Gastrocnemius medialis (tissue), 4 donors: Measurements from ENCODE around the gene CHRNA10. TPM values are rescaled to one million over a fixed set of nuclear protein-coding genes. Genes with fewer than 3 reads are reported as not detected.
A peak's percentile ranks its signal among the peaks of the same experiment; 100 is the strongest.

Experiments
- ATAC-seq, 2 donors: fragments of 150-250 bp; one replicate each; pipeline ENCODE4 v1.9.1; 2016
- DNase-seq, 2 donors: peaks; one replicate each; pipeline ENCODE4 v3.0.0-alpha.2; 2019
- H3K27ac ChIP-seq, 4 donors: fragments of 200-600 bp; sonication (generic); 1 replicate in 1 of 4; 2 replicates in 3 of 4; pipeline ENCODE4 v1.5.1; 2016 to 2018; ENCODE audit warnings: mild to moderate bottlenecking in 2 of 4, moderate library complexity in 1 of 4
- H3K27me3 ChIP-seq, 3 donors: fragments of 200-600 bp; sonication (generic) in 2 of 3; 1 replicate in 1 of 3; 2 replicates in 2 of 3; pipeline versions ENCODE4 v1.5.1 to v1.6.0; 2016 to 2019; ENCODE audit warnings: mild to moderate bottlenecking in 1 of 3, moderate library complexity in 1 of 3
- H3K36me3 ChIP-seq, 2 donors: fragments of 200-600 bp; sonication (generic) in 1 of 2; one replicate each; pipeline ENCODE4 v1.5.1; 2017 to 2018
- H3K4me1 ChIP-seq, 2 donors: fragments of 200-600 bp; sonication (generic) in 1 of 2; one replicate each; pipeline ENCODE4 v1.5.1; 2016 to 2017; ENCODE audit warnings: mild to moderate bottlenecking in 2 of 2
- H3K4me3 ChIP-seq, 4 donors: fragments of 200-600 bp; sonication (generic) in 3 of 4; 1 replicate in 1 of 4; 2 replicates in 3 of 4; pipeline ENCODE4 v1.5.1; 2016 to 2019; ENCODE audit warnings: mild to moderate bottlenecking in 2 of 4
- H3K9me3 ChIP-seq, 3 donors: fragments of 200-600 bp; sonication (generic) in 2 of 3; 1 replicate in 1 of 3; 2 replicates in 2 of 3; pipeline ENCODE4 v1.5.1; 2016 to 2019
- CTCF ChIP-seq, 5 experiments: fragments of 450-650 bp in 3 of 5; fragments of 200-600 bp in 2 of 5; sonication (generic) in 2 of 5; IDR thresholded peaks in 4 of 5; conservative IDR thresholded peaks in 1 of 5; 1 replicate in 4 of 5; 2 replicates in 1 of 5; pipeline ENCODE4 v1.5.1; 2016 to 2019; ENCODE audit warnings: antibody characterized with exemption in 5 of 5, mild to moderate bottlenecking in 3 of 5, moderate library complexity in 3 of 5
- POLR2A ChIP-seq, 2 donors: fragments of 450-650 bp; IDR thresholded peaks; one replicate each; pipeline ENCODE4 v1.6.1; 2017; ENCODE audit warnings: antibody characterized with exemption in 2 of 2, mild to moderate bottlenecking in 2 of 2, moderate library complexity in 2 of 2
- in situ Hi-C, 4 donors: fragments of 200-750 bp; cut with MboI; loops; one replicate each; pipeline versions ENCODE4 v1.15.0 to v1.8.0; 2017; ENCODE audit warnings: low sequenced_read_pairs in 4 of 4
- intact Hi-C: fragments of 100-400 bp; cut with DNase I; formaldehyde crosslinking; loops from one replicate; pipeline ENCODE4 v1.15.1; 2023; ENCODE audit warnings: low total_unique reads
- total RNA-seq, 4 donors: library from RNA; depleted of rRNA; stranded (reverse); fragments of >200 nt; gene quantifications; one replicate each; pipeline versions ENCODE4 v1.1.0 to v1.2.3, GENCODE V29; 2016

The CHRNA10 gene
- total RNA-seq: 1 to 10 TPM in 1 of 4 donors, under 1 TPM in 1, not detected in 2; 0.24 to 3.3 TPM

- H3K4me1 ChIP-seq: no peaks in the 10 kb centered on the region
Observed at GRCh38 chr11:3671334-3672254, at the start of gene CHRNA10. TSS of gene CHRNA10 (minus strand) at chr11:3671384. CDS start at chr11:3671312, 72 bp downstream.

GRCh38 chr11:3712274-3712673 lies 41.1 kb upstream of the CHRNA10 start:
- no peak for DNase-seq
- H3K9me3 ChIP-seq: no peaks in the 10 kb centered on the region
- peaks cover 56 to 61% of the 10 kb centered on the region in 2 donors for H3K4me1 ChIP-seq
- no peak for TF ChIP-seq POLR2A (IDR thresholded peaks at IDR 0.05)
- no peak for TF ChIP-seq CTCF (IDR thresholded peaks at IDR 0.05 in 4 of 5, conservative IDR thresholded peaks at IDR 0.05 in 1 of 5)
- H3K27ac ChIP-seq: peak overlapping the region; percentile 83 to 91 (median 86)
- H3K36me3 ChIP-seq: peaks cover 0 to 21% of the 10 kb centered on the region in 2 donors
- no peaks in the 10 kb centered on the region for H3K27me3 ChIP-seq
- intact Hi-C loops: no loop called here
- no peak for ATAC-seq
- no peak overlapping the region for H3K4me3 ChIP-seq
- in situ Hi-C loops: no loop called here

More at GRCh38 chr11:3671334-3672254, at the start of gene CHRNA10:
- ATAC-seq (peak in 1 of 2 donors; percentile 7), DNase-seq (no peak)
- intact Hi-C loops (no loop called here), in situ Hi-C loops (no loop called here)
- Histone ChIP-seq H3K36me3 (peaks cover 3 to 51% of the 10 kb centered on the region in 2 donors), H3K4me3 (no peak within 1 kb of the TSS), H3K27me3 (no peaks in the 10 kb centered on the region), H3K9me3 (no peaks in the 10 kb centered on the region), H3K27ac (no peak within 1 kb of the TSS)
- TF ChIP-seq POLR2A (IDR thresholded peaks at IDR 0.05): no peak
- TF ChIP-seq CTCF (IDR thresholded peaks at IDR 0.05 in 4 of 5, conservative IDR thresholded peaks at IDR 0.05 in 1 of 5): no peak

- intact Hi-C loops (loop anchor here (2.0 kb wide), 1 partner anchor 66 kb away; the partner anchor contains the start of gene ART1), in situ Hi-C loops (no loop called here)
- no peaks in the 10 kb centered on the region for H3K27me3 ChIP-seq
- H3K4me1 ChIP-seq: peaks cover 57 to 59% of the 10 kb centered on the region in 2 donors
- ATAC-seq (peak; percentile 17 to 57), DNase-seq (no peak)
- H3K27ac ChIP-seq: peak overlapping the region; percentile 83 to 91 (median 86)
- H3K36me3 ChIP-seq: peaks cover 0 to 14% of the 10 kb centered on the region in 2 donors
- H3K4me3 ChIP-seq: no peak overlapping the region
- H3K9me3 ChIP-seq: no peaks in the 10 kb centered on the region
- TF ChIP-seq CTCF (IDR thresholded peaks at IDR 0.05 in 4 of 5, conservative IDR thresholded peaks at IDR 0.05 in 1 of 5): no peak
- no peak for TF ChIP-seq POLR2A (IDR thresholded peaks at IDR 0.05)
Observed at GRCh38 chr11:3710485-3711259, 39.5 kb upstream of the CHRNA10 start.

- TF ChIP-seq POLR2A (IDR thresholded peaks at IDR 0.05) (no peak), CTCF (IDR thresholded peaks at IDR 0.05 in 4 of 5, conservative IDR thresholded peaks at IDR 0.05 in 1 of 5) (no peak)
- no peak overlapping the region for H3K4me3 ChIP-seq
- H3K27ac ChIP-seq: peak overlapping the region; percentile 83 to 91 (median 86)
- intact Hi-C loops: loop anchor here (2.0 kb wide), 1 partner anchor 65 kb away; the partner anchor contains the start of gene ART1
- H3K4me1 ChIP-seq: peaks cover 52% of the 10 kb centered on the region in 2 donors
- DNase-seq (peak; percentile 81 to 85), ATAC-seq (peak; percentile 94 to 96)
- peaks cover 0 to 16% of the 10 kb centered on the region in 2 donors for H3K36me3 ChIP-seq
- no peaks in the 10 kb centered on the region for H3K9me3 ChIP-seq
- no peaks in the 10 kb centered on the region for H3K27me3 ChIP-seq
- in situ Hi-C loops: no loop called here
Observed at GRCh38 chr11:3709977-3710376, 38.8 kb upstream of the CHRNA10 start.
